Stomach (tissue), 4 donors: Measurements from ENCODE around the gene RTKN.

Experiments
- CTCF ChIP-seq, 7 experiments: fragments of 450-650 bp in 4 of 7; fragments of 200-600 bp in 3 of 7; sonication (generic) in 3 of 7; IDR thresholded peaks; one replicate each; pipeline ENCODE4 v1.5.1; 2016 to 2019; ENCODE audit warnings: antibody characterized with exemption in 7 of 7, control low read depth in 2 of 7, mild to moderate bottlenecking in 1 of 7
- EP300 ChIP-seq: sonication (generic); formaldehyde crosslinking; IDR thresholded peaks from one replicate; pipeline ENCODE4 v1.6.1; 2017; ENCODE audit warnings: antibody characterized with exemption
- POLR2A ChIP-seq, 4 donors: fragments of 450-650 bp; IDR thresholded peaks; one replicate each; pipeline ENCODE4 v1.6.1; 2016; ENCODE audit warnings: antibody characterized with exemption in 4 of 4, control low read depth in 2 of 4, mild to moderate bottlenecking in 1 of 4, moderate library complexity in 1 of 4
- POLR2AphosphoS5 ChIP-seq, 3 donors: sonication (generic); formaldehyde crosslinking; IDR thresholded peaks; one replicate each; pipeline ENCODE4 v1.6.1; 2016; ENCODE audit warnings: antibody characterized with exemption in 3 of 3

- TF ChIP-seq POLR2A (IDR thresholded peaks at IDR 0.05) (no peak), CTCF (IDR thresholded peaks at IDR 0.05) (no peak), EP300 (no peak), POLR2AphosphoS5 (IDR thresholded peaks at IDR 0.05) (no peak)
Measured at GRCh38 chr2:74481961-74482800, 40.4 kb upstream of the RTKN start.
